GM12878 (cell line): Measurements from ENCODE around the gene KCNQ1OT1. TPM values are rescaled to one million over a fixed set of nuclear protein-coding genes. Genes with fewer than 3 reads are reported as not detected.

Source experiments
- ATAC-seq: fragments of 200-7000 bp; cut with Tn5 transposase; 3 replicates; pipeline ENCODE4 v1.9.1; 2020; ENCODE audit warnings: mild to moderate bottlenecking, moderate library complexity
- BruUV-seq: library from RNA; stranded (reverse); fragments of 400-500 nt; replicated peaks from 2 replicates; lab custom pipeline; 2021; lab: Mats Ljungman, UMichigan
- CTCF ChIA-PET: fragments of 300-600 bp; sonication (Branson Sonifier 250); formaldehyde crosslinking; extraction: SDS; loops from one replicate; lab custom pipeline; 2021; ENCODE audit warnings: inconsistent platforms; lab: Yijun Ruan, JAX
- POLR2A ChIA-PET: fragments of 350-600 bp; formaldehyde crosslinking; extraction: SDS; loops from one replicate; lab custom pipeline; 2021; ENCODE audit warnings: inconsistent platforms; lab: Charles Lee
- RAD21 ChIA-PET: fragments of 300-600 bp; sonication (Branson Sonifier 250); formaldehyde crosslinking; loops from one replicate; lab custom pipeline; 2023; ENCODE audit warnings: antibody characterized with exemption; ENCODE audit not compliant: unreplicated experiment; lab: Charles Lee
- SMC1A ChIA-PET: fragments of 300-600 bp; sonication (Branson Sonifier 250); formaldehyde crosslinking; loops from one replicate; lab custom pipeline; 2023; ENCODE audit not compliant: unreplicated experiment, uncharacterized antibody; lab: Charles Lee
- DNase-seq: peaks from one replicate; pipeline ENCODE4 v3.0.0-alpha.2; 2011; ENCODE audit warnings: low read depth, low spot score
- FAIRE-seq: peaks from 3 replicates; lab custom pipeline; 2011; peaks lifted over from hg19 to GRCh38; lab: Jason Lieb, UNC
- H2AFZ ChIP-seq: 2 replicates; pipeline ENCODE4 v1.6.0; 2011; ENCODE audit warnings: low read depth, low read length, control low read depth; ENCODE audit not compliant: control insufficient read depth
- H3K27ac ChIP-seq: 2 replicates; pipeline ENCODE4 v1.5.1; 2011; ENCODE audit warnings: control low read depth; ENCODE audit not compliant: control insufficient read depth, insufficient read depth
- H3K27me3 ChIP-seq, 2 experiments: replicated peaks in 1 of 2; 2 replicates each; pipeline versions ENCODE4 v1.6.0 to v1.6.1; 2011; ENCODE audit warnings: low read length in 1 of 2; ENCODE audit not compliant: control insufficient read depth in 2 of 2, insufficient read depth in 2 of 2
- H3K36me3 ChIP-seq, 2 experiments: 2 replicates each; pipeline ENCODE4 v1.5.1; 2011; ENCODE audit warnings: low read length in 1 of 2; ENCODE audit not compliant: control insufficient read depth in 2 of 2, insufficient read depth in 2 of 2
- H3K4me1 ChIP-seq: 2 replicates; pipeline ENCODE4 v1.6.1; 2011; ENCODE audit warnings: mild to moderate bottlenecking, low read length, moderate library complexity, mixed read lengths; ENCODE audit not compliant: control insufficient read depth, insufficient read depth
- H3K4me2 ChIP-seq: 2 replicates; pipeline ENCODE4 v1.6.0; 2011; ENCODE audit warnings: control low read depth; ENCODE audit not compliant: control insufficient read depth, insufficient read depth
- H3K4me3 ChIP-seq: fragments of 200-600 bp; sonication (generic); 2 replicates; pipeline ENCODE4 v1.5.1; 2016
- H3K79me2 ChIP-seq: 2 replicates; pipeline ENCODE4 v1.6.0; 2011; ENCODE audit warnings: low read length; ENCODE audit not compliant: control insufficient read depth, insufficient read depth
- H3K9ac ChIP-seq: 2 replicates; pipeline ENCODE4 v1.8.0; 2011; ENCODE audit warnings: low read length, control low read depth, mixed read lengths; ENCODE audit not compliant: control insufficient read depth, insufficient read depth
- H3K9me3 ChIP-seq: replicated peaks from 3 replicates; pipeline ENCODE4 v1.5.1; 2011; ENCODE audit warnings: mild to moderate bottlenecking, low read length; ENCODE audit not compliant: control insufficient read depth, insufficient read depth
- H4K20me1 ChIP-seq: 2 replicates; pipeline ENCODE4 v1.6.0; 2011; ENCODE audit not compliant: control insufficient read depth, insufficient read depth
- BHLHE40 ChIP-seq, 2 experiments: fragments of 450-650 bp in 1 of 2; IDR thresholded peaks; 2 replicates each; pipeline ENCODE4 v1.6.1; 2011 to 2017; ENCODE audit warnings: low read depth in 2 of 2, borderline replicate concordance in 1 of 2, improper control_type of control experiment in 1 of 2, low read length in 1 of 2, mild to moderate bottlenecking in 1 of 2
- CHD4 ChIP-seq: fragments of 200-600 bp; sonication (generic); IDR thresholded peaks from 2 replicates; pipeline ENCODE4 v1.6.1; 2016; ENCODE audit warnings: mild to moderate bottlenecking
- CREB1 ChIP-seq: IDR thresholded peaks from 2 replicates; pipeline ENCODE4 v1.6.1; 2012; ENCODE audit warnings: low read depth, mild to moderate bottlenecking, inconsistent platforms
- EZH2 ChIP-seq: IDR thresholded peaks from 2 replicates; pipeline ENCODE4 v1.6.1; 2012; ENCODE audit warnings: low read depth, mild to moderate bottlenecking, control low read depth, inconsistent platforms, low read length, borderline replicate concordance; ENCODE audit not compliant: control insufficient read depth
- GABPA ChIP-seq: IDR thresholded peaks from 2 replicates; pipeline ENCODE4 v1.6.1; 2014; ENCODE audit warnings: antibody characterized with exemption, low read depth, mild to moderate bottlenecking, inconsistent platforms
- NFXL1 ChIP-seq: fragments of 450-650 bp; IDR thresholded peaks from 2 replicates; pipeline ENCODE4 v1.6.1; 2017; ENCODE audit warnings: antibody characterized with exemption, mild to moderate bottlenecking, borderline replicate concordance
- NR2C1 ChIP-seq: fragments of 450-650 bp; IDR thresholded peaks from 2 replicates; pipeline ENCODE4 v1.6.1; 2017; ENCODE audit warnings: antibody characterized with exemption, mild to moderate bottlenecking, moderate library complexity
- NRF1 ChIP-seq: conservative IDR thresholded peaks from 2 replicates; pipeline ENCODE4 v1.6.1; 2011; ENCODE audit warnings: mild to moderate bottlenecking, low read depth, low read length, improper control_type of control experiment
- SMAD5 ChIP-seq: IDR thresholded peaks from 2 replicates; pipeline ENCODE4 v1.6.1; 2016; ENCODE audit warnings: antibody characterized with exemption, low read depth
- SRF ChIP-seq, 2 experiments: IDR thresholded peaks; 2 replicates each; pipeline ENCODE4 v1.6.1; 2011; ENCODE audit warnings: low read depth in 2 of 2, low read length in 2 of 2, mild to moderate bottlenecking in 1 of 2, moderate library complexity in 1 of 2
- WGBS: methylation state at CpG from one replicate; pipeline ENCODE4 v1.1.6; 2016; ENCODE audit warnings: low lambda C conversion rate; ENCODE audit not compliant: insufficient replicate concordance, insufficient coverage; ENCODE audit errors: missing lambda C conversion rate; 5-methylcytosine and 5-hydroxymethylcytosine counted together
- in situ Hi-C: fragments of 300-500 bp; cut with MboI; formaldehyde crosslinking; loops from 9 replicates; pipeline ENCODE4 v1.14.3; 2018; ENCODE audit warnings: mixed read lengths
- intact Hi-C: fragments of 100-400 bp; cut with micrococcal nuclease; formaldehyde crosslinking; loops from one replicate; pipeline ENCODE4 v1.14.2; 2022; ENCODE audit not compliant: unreplicated experiment
- polyA plus RNA-seq, 11 experiments: library from polyadenylated mRNA; depleted of rRNA in 4 of 11; unstranded in 6 of 11; stranded (reverse) in 5 of 11; fragments of >200 nt; fragmentation: Nextera tagmentation in 4 of 11; fragmentation: Illumina TruSeq in 1 of 11; extraction: Ambion mirVana in 4 of 11; extraction: Trizol in 1 of 11; gene quantifications; 1 replicate in 1 of 11; 2 replicates in 10 of 11; pipeline versions ENCODE4 v1.2.1 to v1.2.3, GENCODE V29; 2011 to 2016; ENCODE audit warnings: inconsistent platforms in 2 of 11, missing spikeins in 2 of 11, low read depth in 1 of 11
- total RNA-seq, 4 experiments: library from RNA; depleted of rRNA in 3 of 4; stranded (reverse); fragments of >200 nt in 3 of 4; fragmentation: Illumina TruSeq in 1 of 4; extraction: Trizol in 1 of 4; gene quantifications; 2 replicates each; pipeline versions ENCODE4 v1.2.1 to v1.2.3, GENCODE V29; 2013 to 2021
- TF ChIP-seq, protein P1 (sequence below): IDR thresholded peaks from 2 replicates; pipeline ENCODE4 v1.6.1; 2012; ENCODE audit warnings: low read depth, low read length, improper control_type of control experiment
- TF ChIP-seq, protein P2 (sequence below): IDR thresholded peaks from 2 replicates; pipeline ENCODE4 v1.6.1; 2011; ENCODE audit warnings: low read depth, mild to moderate bottlenecking, low read length, moderate library complexity, borderline replicate concordance; ENCODE audit errors: extremely low read depth

KCNQ1OT1 gene
- total and polyA plus RNA-seq, 10 of the 15 experiments (the other 5 are each of a cell fraction or from before 2014, with no cell fraction given) = 0.02 to 1.6 (median 0.41) TPM

DNA sequence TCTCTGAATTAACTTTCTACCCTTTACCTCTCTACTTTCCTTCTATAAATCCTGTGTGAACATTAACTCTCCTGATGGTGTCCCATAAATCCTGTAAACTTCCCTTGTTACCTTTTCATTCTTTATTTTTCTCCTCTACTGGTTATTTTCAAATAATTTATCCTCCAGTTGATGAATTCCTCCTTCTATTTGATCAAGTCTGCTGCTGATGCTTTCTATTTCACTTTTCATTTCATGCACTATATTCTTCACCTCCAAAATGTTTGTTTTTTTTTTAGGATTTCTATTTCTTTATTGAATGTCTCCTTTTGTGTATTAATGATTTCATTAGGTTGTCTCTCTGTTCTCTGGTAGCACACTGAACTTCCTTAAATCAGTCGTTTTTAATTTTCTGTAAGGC is 68.6 kb downstream of the KCNQ1OT1 start (continued):
- TF ChIP-seq, protein P1, sequence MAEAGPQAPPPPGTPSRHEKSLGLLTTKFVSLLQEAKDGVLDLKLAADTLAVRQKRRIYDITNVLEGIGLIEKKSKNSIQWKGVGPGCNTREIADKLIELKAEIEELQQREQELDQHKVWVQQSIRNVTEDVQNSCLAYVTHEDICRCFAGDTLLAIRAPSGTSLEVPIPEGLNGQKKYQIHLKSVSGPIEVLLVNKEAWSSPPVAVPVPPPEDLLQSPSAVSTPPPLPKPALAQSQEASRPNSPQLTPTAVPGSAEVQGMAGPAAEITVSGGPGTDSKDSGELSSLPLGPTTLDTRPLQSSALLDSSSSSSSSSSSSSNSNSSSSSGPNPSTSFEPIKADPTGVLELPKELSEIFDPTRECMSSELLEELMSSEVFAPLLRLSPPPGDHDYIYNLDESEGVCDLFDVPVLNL = no peak
- no peak for TF ChIP-seq GABPA
- no peak for TF ChIP-seq EZH2
- no peak for TF ChIP-seq NFXL1
- no peak for TF ChIP-seq CREB1
- no peak for TF ChIP-seq NR2C1

DNA sequence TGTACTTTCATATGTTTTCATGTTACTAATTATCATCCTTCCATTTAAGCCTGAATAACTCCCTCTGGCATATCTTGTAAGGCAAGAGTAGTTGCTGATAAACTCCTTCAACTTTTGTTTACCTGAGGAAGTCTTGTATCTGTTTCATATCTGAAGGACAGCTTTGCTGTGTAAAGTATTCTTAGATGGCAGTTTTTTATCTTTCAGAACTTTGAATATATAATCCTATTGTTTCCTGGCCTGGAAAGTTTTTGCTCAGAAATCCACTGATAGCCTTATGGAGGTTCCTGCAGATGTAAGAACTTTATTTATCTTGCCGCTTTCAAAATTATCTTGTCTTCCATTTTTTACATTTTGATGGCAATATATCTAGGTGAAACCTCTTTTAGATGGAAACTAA is 69.1 kb downstream of the KCNQ1OT1 start:
- Histone ChIP-seq H3K9me3 (no peaks in the 10 kb centered on the region; the same call in 1 of the 3 replicates), H3K27me3 (no peaks in the 10 kb centered on the region), H3K4me3 (no peak overlapping the region), H3K4me1 (no peaks in the 10 kb centered on the region), H3K9ac (no peak overlapping the region), H3K27ac (no peak overlapping the region), H3K79me2 (no peaks in the 10 kb centered on the region), H3K36me3 (no peaks in the 10 kb centered on the region), H3K4me2 (no peak overlapping the region), H4K20me1 (no peaks in the 10 kb centered on the region), H2AFZ (no peak overlapping the region)
- BruUV-seq = no TSS peak
- TF ChIP-seq CHD4 = no peak
- no peak for TF ChIP-seq SRF (IDR thresholded peaks at IDR 0.05; ENCODE audit: low read depth in 2 of 2, low read length in 2 of 2)
- TF ChIP-seq BHLHE40 (IDR thresholded peaks at IDR 0.05; ENCODE audit: borderline replicate concordance in 1 of 2, low read depth in 2 of 2, low read length in 1 of 2) = no peak
- TF ChIP-seq, protein P2, sequence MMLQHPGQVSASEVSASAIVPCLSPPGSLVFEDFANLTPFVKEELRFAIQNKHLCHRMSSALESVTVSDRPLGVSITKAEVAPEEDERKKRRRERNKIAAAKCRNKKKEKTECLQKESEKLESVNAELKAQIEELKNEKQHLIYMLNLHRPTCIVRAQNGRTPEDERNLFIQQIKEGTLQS = no peak
- no peak for TF ChIP-seq SMAD5
- no peak for TF ChIP-seq NRF1
- SMC1A ChIA-PET = no interaction called here
- in situ Hi-C loops (no loop called here), intact Hi-C loops (no loop called here)
- CTCF ChIA-PET = no interaction called here
- DNase-seq (no peak), FAIRE-seq (no peak), ATAC-seq (no peak)
- POLR2A ChIA-PET = no interaction called here
- RAD21 ChIA-PET = no interaction called here
- WGBS = 43% methylated on average over 1 of the region's 1 CpG
